SK-N-SH (cell line): ENCODE results near the gene ERAL1. TPM values are rescaled to one million over a fixed set of nuclear protein-coding genes. Genes with fewer than 3 reads are reported as not detected.

ENCODE experiments used
- CTCF ChIA-PET: fragments of 300-600, 350-600 bp; formaldehyde crosslinking; extraction: SDS; loops from one replicate; lab custom pipeline; 2021; lab: Yijun Ruan, JAX
- POLR2A ChIA-PET: fragments of 350-600 bp; sonication (Branson Sonifier 250); formaldehyde crosslinking; extraction: SDS; loops from one replicate; lab custom pipeline; 2020; ENCODE audit warnings: antibody characterized with exemption, inconsistent platforms; lab: Yijun Ruan, JAX
- DNase-seq: peaks from one replicate; pipeline ENCODE4 v3.0.0; 2012
- H2AFZ ChIP-seq: fragments of 200-600 bp; sonication (generic); 2 replicates; pipeline ENCODE4 v1.8.1; 2016; ENCODE audit warnings: antibody characterized with exemption, mild to moderate bottlenecking, low read depth
- H3F3A ChIP-seq: fragments of 200-600 bp; sonication (generic); replicated peaks from 2 replicates; pipeline ENCODE3; 2016; ENCODE audit warnings: antibody characterized with exemption, mild to moderate bottlenecking; ENCODE audit not compliant: insufficient read depth
- H3K27ac ChIP-seq, 2 experiments: fragments of 200-500 bp in 1 of 2; fragments of 200-600 bp in 1 of 2; sonication (Bioruptor generic) in 1 of 2; sonication (generic), shearing (Covaris generic) in 1 of 2; 2 replicates each; pipeline versions ENCODE4 v1.5.1 to v1.6.1; 2014 to 2016; ENCODE audit warnings: low read depth in 2 of 2, inconsistent platforms in 1 of 2, low read length in 1 of 2, mild to moderate bottlenecking in 1 of 2, mixed read lengths in 1 of 2
- H3K27me3 ChIP-seq: fragments of 200-600 bp; sonication (generic), shearing (Covaris generic); 2 replicates; pipeline ENCODE4 v1.6.1; 2016; ENCODE audit warnings: mixed run types; ENCODE audit not compliant: insufficient read depth
- H3K36me3 ChIP-seq, 2 experiments: fragments of 200-500 bp in 1 of 2; fragments of 200-600 bp in 1 of 2; sonication (Bioruptor generic) in 1 of 2; sonication (generic) in 1 of 2; replicated peaks in 1 of 2; 2 replicates each; pipeline versions ENCODE3 to v1.5.1; 2014 to 2016; ENCODE audit warnings: low read length in 1 of 2, mild to moderate bottlenecking in 1 of 2; ENCODE audit not compliant: insufficient read depth in 2 of 2, control insufficient read depth in 1 of 2
- H3K4me1 ChIP-seq, 2 experiments: fragments of 200-500 bp in 1 of 2; fragments of 200-600 bp in 1 of 2; sonication (Bioruptor generic) in 1 of 2; sonication (generic), shearing (Covaris generic) in 1 of 2; 2 replicates each; pipeline versions ENCODE4 v1.5.1 to v1.6.1; 2014 to 2016; ENCODE audit warnings: low read depth in 1 of 2, low read length in 1 of 2, mixed run types in 1 of 2; ENCODE audit not compliant: insufficient read depth in 2 of 2, control insufficient read depth in 1 of 2
- H3K4me2 ChIP-seq: fragments of 200-600 bp; sonication (generic), shearing (Covaris generic); 2 replicates; pipeline ENCODE4 v1.6.1; 2017; ENCODE audit warnings: mixed run types
- H3K4me3 ChIP-seq, 2 experiments: fragments of 200-500 bp in 1 of 2; fragments of 200-600 bp in 1 of 2; sonication (Bioruptor generic) in 1 of 2; sonication (generic), shearing (Covaris generic) in 1 of 2; 2 replicates each; pipeline versions ENCODE4 v1.5.1 to v1.8.1; 2014 to 2016; ENCODE audit warnings: low read depth in 2 of 2, inconsistent platforms in 1 of 2, low read length in 1 of 2, mild to moderate bottlenecking in 1 of 2, mixed read lengths in 1 of 2, moderate library complexity in 1 of 2
- H3K79me2 ChIP-seq: fragments of 200-600 bp; sonication (generic); 2 replicates; pipeline ENCODE4 v1.8.1; 2017; ENCODE audit warnings: mild to moderate bottlenecking; ENCODE audit not compliant: insufficient read depth
- H3K9ac ChIP-seq: fragments of 200-600 bp; sonication (generic); 2 replicates; pipeline ENCODE4 v1.6.1; 2017; ENCODE audit warnings: mixed run types
- H3K9me2 ChIP-seq: fragments of 200-600 bp; sonication (generic); 2 replicates; pipeline ENCODE4 v1.6.1; 2017; ENCODE audit warnings: mixed run types
- H3K9me3 ChIP-seq: fragments of 200-600 bp; sonication (generic); 2 replicates; pipeline ENCODE4 v1.6.1; 2017; ENCODE audit warnings: mixed run types, mild to moderate bottlenecking, moderate library complexity
- H4K20me1 ChIP-seq: fragments of 200-600 bp; sonication (generic); 2 replicates; pipeline ENCODE4 v1.6.1; 2017; ENCODE audit warnings: mild to moderate bottlenecking, mixed run types; ENCODE audit not compliant: insufficient read depth
- GABPA ChIP-seq: IDR thresholded peaks from 2 replicates; pipeline ENCODE4 v1.4.0; 2012; ENCODE audit warnings: low read depth, mild to moderate bottlenecking
- IRF3 ChIP-seq: fragments of 150-350 bp; IDR thresholded peaks from 2 replicates; pipeline ENCODE4 v1.6.1; 2016; ENCODE audit warnings: mild to moderate bottlenecking, low read depth, low read length
- NRF1 ChIP-seq: IDR thresholded peaks from 2 replicates; pipeline ENCODE4 v1.6.1; 2012; ENCODE audit warnings: low read depth, mild to moderate bottlenecking, low read length
- PBX3 ChIP-seq: IDR thresholded peaks from 2 replicates; pipeline ENCODE4; 2012
- REST ChIP-seq: IDR thresholded peaks from 2 replicates; pipeline ENCODE4 v1.6.1; 2012; ENCODE audit warnings: mild to moderate bottlenecking, low read depth, low read length, moderate library complexity
- SIN3A ChIP-seq: IDR thresholded peaks from 2 replicates; pipeline ENCODE4 v1.6.1; 2012; ENCODE audit warnings: low read depth, mild to moderate bottlenecking, low read length, moderate library complexity, borderline replicate concordance
- TCF12 ChIP-seq: IDR thresholded peaks from 2 replicates; pipeline ENCODE4 v1.4.0; 2012
- ZBTB33 ChIP-seq: IDR thresholded peaks from 2 replicates; pipeline ENCODE4 v1.4.0; 2012; ENCODE audit warnings: low read depth, borderline replicate concordance
- WGBS: methylation state at CpG from one replicate; pipeline ENCODE4 v1.1.6; 2017; ENCODE audit warnings: low lambda C conversion rate; 5-methylcytosine and 5-hydroxymethylcytosine counted together
- polyA plus RNA-seq, 3 experiments: library from polyadenylated mRNA; depleted of rRNA; stranded (reverse); fragments of >200 nt; gene quantifications; 2 replicates each; pipeline ENCODE4 v1.2.3, GENCODE V29; 2012

Gene ERAL1
- polyA plus RNA-seq, 1 of the 3 experiments (the other 2 are of a cell fraction): 57.3 TPM

GRCh38 chr17:28896491-28896883 lies 41.7 kb downstream of the ERAL1 start:
- ChIA-PET CTCF (interaction anchor here (0.6 to 9.0 kb wide), 6 partner anchors 16 to 203 kb away, joined by 3 to 95 read pairs (median 7); partner anchors contain the start of gene TLCD1), POLR2A (interaction anchor here (0.6 to 0.9 kb wide), 2 partner anchors 53 to 144 kb away, joined by 4 to 5 read pairs; partner anchors contain the start of gene FAM222B)
- 7% methylated on average over 4 of the region's 5 CpGs for WGBS
- peaks cover 62% of the 10 kb centered on the region for H3K79me2 ChIP-seq
- peak overlapping the region; percentile 93; the same call in 1 of the 2 replicates for H2AFZ ChIP-seq
- H3F3A ChIP-seq: peaks cover 16% of the 10 kb centered on the region
- no peak for TF ChIP-seq PBX3
- no peak for TF ChIP-seq TCF12
- no peak for TF ChIP-seq NRF1
- TF ChIP-seq SIN3A: no peak
- no peak for TF ChIP-seq REST
- TF ChIP-seq IRF3: no peak
- no peak for TF ChIP-seq ZBTB33
- no peak for TF ChIP-seq GABPA
- H3K27ac ChIP-seq: peak overlapping the region in 1 of 2 experiments; percentile 85; a peak in 2 of 4 replicates
- no peaks in the 10 kb centered on the region for H3K36me3 ChIP-seq
- no peaks in the 10 kb centered on the region for H3K27me3 ChIP-seq
- H4K20me1 ChIP-seq: no peaks in the 10 kb centered on the region
- peak overlapping the region; percentile 76 to 98 for H3K4me3 ChIP-seq
- H3K9me2 ChIP-seq: no peaks in the 10 kb centered on the region
- peak overlapping the region; percentile 77 for H3K9ac ChIP-seq
- H3K9me3 ChIP-seq: no peaks in the 10 kb centered on the region
- H3K4me1 ChIP-seq: peaks cover 18% of the 10 kb centered on the region in 2 experiments; a peak in 2 of 4 replicates
- peak overlapping the region; percentile 99 for H3K4me2 ChIP-seq
- DNase-seq: peak; percentile 38
